H1 (cell line): ENCODE data around the gene GGTLC3. TPM values are rescaled to one million over a fixed set of nuclear protein-coding genes. Genes with fewer than 3 reads are reported as not detected.
"Not testable (repeated sequence)": the region's sequence is repeated elsewhere in the genome, so short reads cannot be mapped to it uniquely, and the experiment has no call there.

Experiments
- CTCF ChIA-PET: fragments of 300-600 bp; sonication (Branson Sonifier 250); formaldehyde crosslinking; loops from one replicate; lab custom pipeline; 2021; ENCODE audit not compliant: partially characterized antibody; lab: Charles Lee
- POLR2A ChIA-PET: fragments of 300-600 bp; sonication (Branson Sonifier 250); formaldehyde crosslinking; loops from one replicate; lab custom pipeline; 2021; ENCODE audit warnings: inconsistent platforms; ENCODE audit not compliant: partially characterized antibody; lab: Charles Lee
- DNase-seq, 2 experiments: peaks; one replicate each; pipeline versions ENCODE4 v3.0.0 to v3.0.0-alpha.2; 2010 to 2022; ENCODE audit warnings: low spot score in 2 of 2, low read depth in 1 of 2, mixed read lengths in 1 of 2
- FAIRE-seq: peaks from 2 replicates; lab custom pipeline; 2011; peaks lifted over from hg19 to GRCh38; lab: Jason Lieb, UNC
- H2AFZ ChIP-seq: 2 replicates; pipeline ENCODE4 v1.8.1; 2012; ENCODE audit warnings: low read length, inconsistent platforms
- H2AK5ac ChIP-seq: 2 replicates; pipeline ENCODE4 v1.6.1; 2013; ENCODE audit warnings: low read depth, low read length
- H2BK120ac ChIP-seq: replicated peaks from 2 replicates; pipeline ENCODE3; 2013; ENCODE audit warnings: low read depth, low read length, inconsistent platforms
- H2BK12ac ChIP-seq: 2 replicates; pipeline ENCODE4 v1.6.1; 2013; ENCODE audit warnings: low read depth, low read length
- H2BK15ac ChIP-seq: 2 replicates; pipeline ENCODE4 v1.6.1; 2013; ENCODE audit warnings: low read length
- H2BK20ac ChIP-seq: 2 replicates; pipeline ENCODE4 v1.6.1; 2013; ENCODE audit warnings: low read length
- H2BK5ac ChIP-seq: 2 replicates; pipeline ENCODE4 v1.6.1; 2013; ENCODE audit warnings: low read depth, low read length
- H3K14ac ChIP-seq: 2 replicates; pipeline ENCODE4 v1.6.1; 2013; ENCODE audit warnings: inconsistent platforms; ENCODE audit not compliant: insufficient read length
- H3K18ac ChIP-seq: 2 replicates; pipeline ENCODE4 v1.6.1; 2013; ENCODE audit warnings: low read length; ENCODE audit errors: extremely low read depth
- H3K23ac ChIP-seq: 2 replicates; pipeline ENCODE4 v1.6.1; 2013; ENCODE audit warnings: inconsistent platforms; ENCODE audit not compliant: insufficient read length
- H3K23me2 ChIP-seq: 2 replicates; pipeline ENCODE4 v1.6.1; 2013; ENCODE audit warnings: low read depth, low read length
- H3K27ac ChIP-seq: 2 replicates; pipeline ENCODE4 v1.6.1; 2011; ENCODE audit warnings: low read depth, low read length, inconsistent platforms
- H3K27me3 ChIP-seq, 4 experiments: replicated peaks in 1 of 4; 1 replicate in 1 of 4; 2 replicates in 3 of 4; pipeline versions ENCODE4 v1.6.1 to v1.8.1; 2011 to 2013; ENCODE audit warnings: low read length in 3 of 4, mild to moderate bottlenecking in 3 of 4, inconsistent platforms in 2 of 4, mixed read lengths in 2 of 4, moderate library complexity in 1 of 4; ENCODE audit not compliant: control insufficient read depth in 3 of 4, insufficient read depth in 3 of 4; ENCODE audit errors: extremely low read depth in 1 of 4
- H3K36me3 ChIP-seq, 4 experiments: 2 replicates each; pipeline versions ENCODE4 v1.6.1 to v1.8.1; 2011 to 2013; ENCODE audit warnings: mild to moderate bottlenecking in 4 of 4, low read length in 3 of 4, moderate library complexity in 2 of 4, control low read depth in 1 of 4, inconsistent platforms in 1 of 4; ENCODE audit not compliant: insufficient read depth in 4 of 4, control insufficient read depth in 2 of 4
- H3K4ac ChIP-seq: replicated peaks from 2 replicates; pipeline ENCODE3; 2013; ENCODE audit warnings: low read length, low read depth, mixed read lengths, inconsistent platforms; ENCODE audit not compliant: insufficient read length
- H3K4me1 ChIP-seq, 4 experiments: replicated peaks in 1 of 4; 1 replicate in 1 of 4; 2 replicates in 3 of 4; pipeline versions ENCODE4 v1.6.1 to v1.8.1; 2011 to 2013; ENCODE audit warnings: low read length in 3 of 4, inconsistent platforms in 2 of 4, mixed read lengths in 1 of 4; ENCODE audit not compliant: insufficient read depth in 4 of 4, control insufficient read depth in 3 of 4
- H3K4me2 ChIP-seq, 2 experiments: 2 replicates each; pipeline versions ENCODE4 v1.6.1 to v1.8.1; 2011 to 2013; ENCODE audit warnings: low read depth in 2 of 2, low read length in 2 of 2, control low read depth in 1 of 2, inconsistent platforms in 1 of 2, mild to moderate bottlenecking in 1 of 2; ENCODE audit not compliant: insufficient read depth in 1 of 2
- H3K4me3 ChIP-seq, 4 experiments: fragments of 200-600, 300-600 bp in 1 of 4; sonication (generic), shearing (Covaris generic), sonication (Bioruptor Twin) in 1 of 4; 2 replicates each; pipeline versions ENCODE4 v1.5.1 to v1.8.1; 2011 to 2016; ENCODE audit warnings: low read length in 4 of 4, low read depth in 3 of 4, control low read depth in 2 of 4, inconsistent platforms in 2 of 4, mild to moderate bottlenecking in 2 of 4, mixed read lengths in 1 of 4, moderate library complexity in 1 of 4; ENCODE audit not compliant: insufficient read depth in 2 of 4; ENCODE audit errors: extremely low read depth in 1 of 4
- H3K56ac ChIP-seq: replicated peaks from 2 replicates; pipeline ENCODE3; 2013; ENCODE audit warnings: low read depth, mild to moderate bottlenecking, mixed read lengths, low read length, inconsistent platforms; ENCODE audit not compliant: insufficient read length
- H3K79me1 ChIP-seq: 2 replicates; pipeline ENCODE4 v1.6.1; 2013; ENCODE audit warnings: low read depth, low read length, control low read depth
- H3K79me2 ChIP-seq, 2 experiments: 2 replicates each; pipeline versions ENCODE4 v1.6.1 to v1.8.1; 2012 to 2013; ENCODE audit warnings: low read length in 2 of 2, mild to moderate bottlenecking in 2 of 2, inconsistent platforms in 1 of 2; ENCODE audit not compliant: insufficient read depth in 2 of 2, control insufficient read depth in 1 of 2
- H3K9ac ChIP-seq, 4 experiments: replicated peaks in 1 of 4; 1 replicate in 1 of 4; 2 replicates in 3 of 4; pipeline versions ENCODE4 v1.6.1 to v1.8.1; 2011 to 2013; ENCODE audit warnings: low read depth in 3 of 4, low read length in 3 of 4, control low read depth in 2 of 4, mild to moderate bottlenecking in 2 of 4, moderate library complexity in 2 of 4, inconsistent platforms in 1 of 4; ENCODE audit errors: extremely low read depth in 1 of 4
- H3K9me3 ChIP-seq, 2 experiments: 2 replicates each; pipeline versions ENCODE4 v1.6.1 to v1.8.1; 2012 to 2013; ENCODE audit warnings: mild to moderate bottlenecking in 2 of 2, moderate library complexity in 2 of 2, control low read depth in 1 of 2, inconsistent platforms in 1 of 2, low read depth in 1 of 2, low read length in 1 of 2, mixed read lengths in 1 of 2; ENCODE audit not compliant: insufficient read depth in 2 of 2
- H4K20me1 ChIP-seq, 2 experiments: replicated peaks in 1 of 2; 2 replicates each; pipeline versions ENCODE3 to v1.8.1; 2011 to 2013; ENCODE audit warnings: inconsistent platforms in 2 of 2, low read length in 2 of 2, mild to moderate bottlenecking in 1 of 2; ENCODE audit not compliant: insufficient read depth in 2 of 2, control insufficient read depth in 1 of 2
- H4K5ac ChIP-seq: 2 replicates; pipeline ENCODE4 v1.6.1; 2013; ENCODE audit warnings: low read length, low read depth, mixed read lengths, inconsistent platforms; ENCODE audit not compliant: insufficient read length
- H4K8ac ChIP-seq: 2 replicates; pipeline ENCODE4 v1.8.0; 2013; ENCODE audit warnings: mild to moderate bottlenecking, moderate library complexity, low read length, inconsistent platforms; ENCODE audit not compliant: insufficient read depth; ENCODE audit errors: extremely low read depth
- H4K91ac ChIP-seq: replicated peaks from 2 replicates; pipeline ENCODE3; 2013; ENCODE audit warnings: low read length, mixed read lengths, inconsistent platforms; ENCODE audit not compliant: insufficient read length
- WGBS, 2 experiments: shearing (Covaris generic) in 1 of 2; methylation state at CpG; one replicate each; pipeline versions ENCODE4 v1.1.6 to v1.1.7; 2013 to 2015; ENCODE audit warnings: low lambda C conversion rate in 2 of 2, mixed read lengths in 2 of 2, inconsistent platforms in 1 of 2, low coverage in 1 of 2, missing lambda C conversion rate in 1 of 2; ENCODE audit not compliant: insufficient replicate concordance in 2 of 2, insufficient coverage in 1 of 2, insufficient read length in 1 of 2; ENCODE audit errors: extremely low coverage in 1 of 2, missing lambda C conversion rate in 1 of 2; 5-methylcytosine and 5-hydroxymethylcytosine counted together
- polyA plus RNA-seq, 7 experiments: library from polyadenylated mRNA; depleted of rRNA in 3 of 7; stranded (reverse) in 5 of 7; unstranded in 2 of 7; fragments of >200 nt in 5 of 7; fragments of 200-250 nt in 2 of 7; gene quantifications; 1 replicate in 5 of 7; 2 replicates in 1 of 7; 4 replicates in 1 of 7; pipeline versions ENCODE4 v1.2.1 to v1.2.3, GENCODE V29; 2011 to 2013; ENCODE audit warnings: missing spikeins in 2 of 7, mixed read lengths in 2 of 7
- total RNA-seq: library from RNA; stranded (reverse); fragmentation: NEBNext Ultra II Directional; extraction: Animal tissue kit (Norgen Biotek cat#: 25700); gene quantifications from 2 replicates; pipeline ENCODE4 v1.2.1, GENCODE V29; 2021

GGTLC3 gene
- total and polyA plus RNA-seq, 2 of the 8 experiments (the other 6 are each of a cell fraction or from before 2014, with no cell fraction given), result not detected

- POLR2A ChIA-PET, H3K79me1 ChIP-seq, H3K56ac ChIP-seq, H3K4me2 ChIP-seq, H3K36me3 ChIP-seq, H4K8ac ChIP-seq, H3K23me2 ChIP-seq, H2BK12ac ChIP-seq, H3K9ac ChIP-seq, H2AK5ac ChIP-seq, H3K4me3 ChIP-seq, H2BK5ac ChIP-seq, H4K20me1 ChIP-seq, H2BK120ac ChIP-seq, H2AFZ ChIP-seq, H3K9me3 ChIP-seq, H3K23ac ChIP-seq, H2BK20ac ChIP-seq, H3K27me3 ChIP-seq, H3K14ac ChIP-seq, H3K18ac ChIP-seq, H4K5ac ChIP-seq, DNase-seq, H4K91ac ChIP-seq, CTCF ChIA-PET, FAIRE-seq, H3K4me1 ChIP-seq, H2BK15ac ChIP-seq, H3K4ac ChIP-seq, H3K27ac ChIP-seq, H3K79me2 ChIP-seq: not testable (repeated sequence)
- no CpG with 5 or more reads among the region's 16 CpGs for WGBS, 2 experiments
Observed at GRCh38 chr22:18560099-18560974, 42.4 kb upstream of the GGTLC3 start.

- H4K20me1 ChIP-seq, H3K56ac ChIP-seq, H3K4me2 ChIP-seq, H2BK12ac ChIP-seq, H2BK120ac ChIP-seq, H2BK15ac ChIP-seq, H2AK5ac ChIP-seq, H3K9ac ChIP-seq, H4K8ac ChIP-seq, H2BK5ac ChIP-seq, H3K23me2 ChIP-seq, H3K27me3 ChIP-seq, H3K27ac ChIP-seq, H3K4me1 ChIP-seq, H2BK20ac ChIP-seq, H3K14ac ChIP-seq, H3K36me3 ChIP-seq, H4K91ac ChIP-seq, H3K18ac ChIP-seq, H3K9me3 ChIP-seq, H3K4me3 ChIP-seq, H3K79me2 ChIP-seq, DNase-seq, CTCF ChIA-PET, POLR2A ChIA-PET, H3K23ac ChIP-seq, H3K4ac ChIP-seq, FAIRE-seq, H3K79me1 ChIP-seq, H2AFZ ChIP-seq, H4K5ac ChIP-seq: not testable (repeated sequence)
- WGBS, 2 experiments, result no CpG with 5 or more reads among the region's 6 CpGs
Observed at GRCh38 chr22:18558939-18559338, 41.0 kb upstream of the GGTLC3 start.
